NCI-H1092 treated with DMSO at 0.1 percent for 48 hours (cell line): Measurements from ENCODE around the gene PDE6G.
"Not testable (repeated sequence)": the region's sequence is repeated elsewhere in the genome, so short reads cannot be mapped to it uniquely, and the experiment has no call there.

Experiments
- DNase-seq: peaks from one replicate; lab custom pipeline; 2025; lab: John Stamatoyannopoulos, UW

The PDE6G gene

DNA sequence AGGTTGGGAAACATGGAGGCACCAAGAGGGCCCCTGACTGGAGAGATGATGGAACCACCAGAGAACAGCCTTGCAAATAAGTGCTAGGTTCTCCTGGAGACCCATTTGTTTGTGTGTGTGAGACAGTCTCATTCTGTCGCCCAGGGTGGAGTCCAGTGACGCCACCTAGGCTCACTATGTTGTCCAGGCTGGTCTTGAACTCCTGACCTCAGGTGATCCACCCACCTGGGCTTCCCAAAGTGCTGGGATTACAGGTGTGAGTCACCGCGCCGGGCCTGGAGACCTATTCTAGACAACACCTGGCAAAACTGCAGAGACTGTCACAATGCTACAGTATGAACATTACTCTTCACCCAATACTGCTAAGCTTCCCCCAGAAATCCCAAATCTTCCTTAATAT, 20.9 kb downstream of the PDE6G start:
- DNase-seq = no peak

- no peak for DNase-seq
Observed at GRCh38 chr17:81631482-81631881, 24.9 kb downstream of the PDE6G start.

DNA sequence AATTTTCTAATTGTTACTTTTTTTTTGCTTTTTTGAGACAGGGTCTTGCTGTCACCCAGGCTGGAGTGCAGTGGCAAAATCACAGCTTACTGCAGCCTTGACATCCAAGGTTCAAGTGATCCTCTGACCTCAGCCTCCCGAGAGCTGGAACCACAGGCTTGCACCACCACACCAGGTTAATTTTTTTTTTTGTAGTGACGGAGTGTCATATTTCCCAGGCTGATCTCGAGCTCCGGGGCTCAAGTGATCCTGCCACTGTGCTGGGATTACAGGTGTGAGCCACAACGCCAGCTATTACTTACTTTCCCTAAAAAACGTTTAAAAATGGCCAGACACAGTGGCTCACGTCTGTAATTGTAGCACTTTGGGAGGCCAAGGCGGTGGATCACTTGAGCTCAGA, 26.1 kb downstream of the PDE6G start:
- no peak for DNase-seq

DNA sequence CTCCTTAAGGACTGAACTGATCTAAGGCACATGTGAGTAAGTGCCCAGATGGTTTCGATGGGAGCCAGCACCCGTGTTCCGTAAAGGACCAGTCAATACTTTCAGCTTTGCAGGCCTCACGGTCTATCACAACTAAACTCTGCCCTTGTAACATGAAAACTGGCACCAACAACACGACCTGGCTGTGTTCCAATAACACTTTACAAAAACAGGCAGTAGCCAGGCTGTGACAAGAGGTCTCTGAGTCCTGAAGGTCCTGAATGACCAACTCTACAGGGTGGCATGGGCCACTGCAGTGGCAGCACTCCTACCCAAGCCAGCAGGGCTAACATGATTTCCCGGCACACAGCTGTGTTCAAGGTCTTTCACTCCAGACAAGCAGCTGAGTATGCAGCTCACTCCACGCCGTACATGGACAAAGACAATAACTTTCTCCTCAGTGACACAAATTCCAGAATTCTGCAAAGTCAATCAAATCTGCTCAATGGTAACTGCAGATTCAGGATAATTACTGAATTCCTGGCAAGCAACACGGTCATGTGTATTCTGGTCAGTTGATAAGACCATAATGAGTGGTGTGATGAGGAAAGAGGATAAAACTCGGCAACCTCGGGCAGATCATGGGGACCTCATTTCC, 34.7 kb downstream of the PDE6G start:
- DNase-seq = no peak

DNA sequence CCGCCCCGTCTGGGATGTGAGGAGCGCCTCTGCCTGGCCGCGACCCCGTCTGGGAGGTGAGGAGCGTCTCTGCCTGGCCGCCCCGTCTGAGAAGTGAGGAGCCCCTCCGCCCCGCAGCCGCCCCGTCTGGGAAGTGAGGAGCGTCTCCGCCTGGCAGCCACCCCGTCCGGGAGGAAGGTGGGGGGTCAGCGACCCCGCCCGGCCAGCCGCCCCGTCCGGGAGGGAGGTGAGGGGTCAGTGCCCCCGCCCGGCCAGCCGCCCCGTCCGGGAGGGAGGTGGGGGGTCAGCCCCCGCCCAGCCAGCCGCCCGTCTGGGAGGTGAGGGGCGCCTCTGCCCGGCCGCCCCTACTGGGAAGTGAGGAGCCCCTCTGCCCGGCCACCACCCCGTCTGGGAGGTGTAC, 38.0 kb downstream of the PDE6G start:
- DNase-seq = not testable (repeated sequence)

DNA sequence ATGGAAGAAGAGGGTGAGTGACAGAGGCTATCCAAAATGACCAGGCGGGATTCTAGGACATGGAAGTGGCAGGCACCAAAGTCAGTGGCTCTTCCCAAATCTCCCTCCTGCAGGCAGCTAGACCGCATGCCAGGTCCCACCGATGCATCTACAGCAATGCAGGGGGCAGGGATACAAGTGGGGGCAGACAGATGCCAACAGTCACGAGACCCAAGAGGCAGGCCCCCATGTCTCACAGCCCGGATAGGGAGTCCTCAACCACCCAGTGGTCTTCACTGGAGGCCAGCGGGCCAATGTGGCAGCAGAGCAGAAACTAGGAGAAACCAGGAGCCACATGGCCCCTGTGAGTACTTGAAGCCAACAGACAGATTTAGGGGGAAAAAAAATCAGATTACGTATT, 39.5 kb downstream of the PDE6G start:
- no peak for DNase-seq

- no peak for DNase-seq
Observed at GRCh38 chr17:81615401-81615930, 40.9 kb downstream of the PDE6G start.

GRCh38 chr17:81612172-81612970, 44.0 kb downstream of the PDE6G start:
- no peak for DNase-seq

DNA sequence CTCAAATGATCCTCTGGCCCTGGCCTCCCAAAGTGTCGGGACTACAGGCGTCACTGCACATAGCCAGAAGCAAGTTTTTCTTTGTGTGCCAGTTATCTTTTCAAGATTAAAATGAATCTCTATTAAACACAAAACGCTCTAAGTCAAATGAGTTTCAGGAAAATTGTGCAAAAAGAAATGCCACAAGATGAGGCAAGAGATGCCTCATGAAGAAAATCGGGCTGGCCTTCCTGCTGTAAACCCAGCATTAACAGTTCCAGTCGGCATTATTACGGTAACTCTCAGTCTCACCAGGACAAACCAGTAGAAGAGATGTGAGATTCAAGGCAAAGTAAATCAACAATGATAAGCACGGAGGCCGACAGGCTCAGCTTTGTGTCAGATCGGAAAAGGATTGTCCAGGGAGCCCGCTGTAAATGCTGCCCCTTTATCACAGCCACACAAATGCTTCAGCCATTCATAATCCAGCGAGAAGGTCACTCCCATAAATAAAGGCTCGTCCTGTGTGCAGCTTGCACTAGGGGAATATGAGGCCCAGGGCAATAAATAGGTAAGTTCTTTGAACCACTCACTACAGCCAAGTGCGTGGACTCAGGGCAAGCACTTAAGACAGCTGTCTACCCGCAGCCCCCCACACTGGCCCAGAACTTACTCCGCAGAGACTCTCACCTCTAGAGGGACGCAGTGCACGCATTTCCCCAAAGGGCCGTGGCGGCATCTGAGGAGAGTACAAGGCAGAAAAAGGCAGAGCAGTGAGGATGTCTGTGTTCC, 46.6 kb downstream of the PDE6G start:
- no peak for DNase-seq

GRCh38 chr17:81608605-81609004, 47.7 kb downstream of the PDE6G start:
- no peak for DNase-seq

GRCh38 chr17:81608082-81608481, 48.3 kb downstream of the PDE6G start:
- no peak for DNase-seq

- DNase-seq = no peak
Observed at GRCh38 chr17:81607431-81607830, 48.9 kb downstream of the PDE6G start.

DNA sequence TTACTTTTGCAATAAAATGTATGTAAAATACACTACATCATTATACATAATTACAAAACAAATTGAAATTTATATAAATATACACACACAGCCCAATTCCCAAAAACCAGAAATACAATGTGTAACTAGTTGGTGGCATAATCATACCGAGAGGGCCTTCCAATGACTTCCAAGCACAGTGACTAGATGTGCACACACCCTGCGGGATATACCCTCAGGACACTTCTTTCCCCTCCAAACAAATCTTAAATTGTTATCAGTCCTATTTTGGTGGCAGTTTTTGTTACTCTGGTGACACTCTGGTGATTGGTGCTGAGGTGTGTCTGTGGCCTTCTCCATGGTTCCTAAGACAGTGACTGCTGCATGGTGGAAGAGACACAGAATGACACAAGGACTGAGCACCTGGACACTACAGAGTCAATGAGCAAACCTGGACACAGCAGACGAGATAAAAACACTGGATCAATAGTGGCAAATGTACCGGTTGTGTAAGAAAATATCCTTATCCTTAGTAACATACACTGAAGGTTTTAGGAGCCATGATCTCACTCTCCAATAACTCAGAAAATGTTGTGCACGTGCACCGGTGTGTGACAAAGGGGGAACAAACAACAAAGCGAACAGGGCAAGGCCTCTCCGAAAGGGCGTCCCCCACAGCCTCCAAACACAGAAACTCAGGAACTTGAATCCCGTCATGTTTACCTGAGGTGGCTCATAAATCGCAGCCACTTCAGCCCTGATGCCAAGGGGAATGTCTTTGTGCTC, 52.3 kb downstream of the PDE6G start:
- no peak for DNase-seq

DNA sequence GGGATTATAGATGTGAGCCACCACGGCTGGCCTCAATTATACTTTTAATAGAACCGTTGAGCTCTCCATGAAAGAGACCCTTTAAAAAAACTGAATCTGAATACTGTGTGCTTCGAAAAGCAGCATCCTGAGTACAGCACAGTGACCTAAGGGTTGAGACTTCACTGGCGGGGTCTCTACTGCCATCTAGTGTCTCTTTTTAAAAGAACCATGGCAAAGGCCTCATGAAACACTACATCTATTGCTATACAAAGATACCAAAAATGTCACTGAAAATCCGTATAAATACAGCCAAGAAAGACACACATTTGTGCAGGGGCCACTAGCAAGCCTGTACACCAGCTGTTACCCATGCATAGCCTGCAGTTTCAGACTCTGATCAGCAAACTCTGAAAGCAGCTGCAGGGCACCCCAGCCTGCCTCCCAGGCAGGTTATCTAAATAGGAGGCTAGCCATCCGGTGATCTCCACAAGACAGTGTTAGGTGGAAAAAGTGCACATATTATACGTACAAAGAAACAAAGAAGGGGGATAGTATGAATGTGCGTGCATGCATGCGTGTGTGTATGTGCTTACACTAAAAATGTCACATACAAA, 54.7 kb downstream of the PDE6G start:
- peak; percentile 56 for DNase-seq
